Forelimb muscle (tissue), 1 donor: ENCODE results near the gene MAP2K7. TPM values are rescaled to one million over a fixed set of nuclear protein-coding genes. Genes with fewer than 3 reads are reported as not detected.

Experiments used
- DNase-seq: peaks from one replicate; pipeline ENCODE4 v3.0.0-alpha.2; 2013; ENCODE audit warnings: low read depth
- polyA plus RNA-seq: library from polyadenylated mRNA; unstranded; fragments of 120-200 nt; gene quantifications from one replicate; pipeline ENCODE4 v1.2.1, GENCODE V29; 2013; ENCODE audit not compliant: insufficient read length

The MAP2K7 gene
- polyA plus RNA-seq, 1 donor: 23.3 TPM

- no peak for DNase-seq
Observed at GRCh38 chr19:7962644-7963268, 59.1 kb downstream of the MAP2K7 start.

- DNase-seq: no peak
Observed at GRCh38 chr19:7963566-7963965, 59.9 kb downstream of the MAP2K7 start.

Other genes with a start within 250 kb of the MAP2K7 start
- 3.0 TPM for gene RETN, start 234.8 kb upstream of the MAP2K7 start, polyA plus RNA-seq
- gene MCEMP1, start 226.8 kb upstream of the MAP2K7 start, polyA plus RNA-seq: 0.14 TPM
- 36.6 TPM for gene TRAPPC5, start 223.0 kb upstream of the MAP2K7 start, polyA plus RNA-seq
- gene FCER2, start 201.7 kb upstream of the MAP2K7 start, polyA plus RNA-seq: 0.78 TPM
- gene CLEC4G, start 171.8 kb upstream of the MAP2K7 start, polyA plus RNA-seq: 0.10 TPM
- 2.3 TPM for gene CD209, start 156.3 kb upstream of the MAP2K7 start, polyA plus RNA-seq
- 0.14 TPM for gene CLEC4M, start 140.6 kb upstream of the MAP2K7 start, polyA plus RNA-seq
- 13.4 TPM for gene EVI5L, start 73.7 kb upstream of the MAP2K7 start, polyA plus RNA-seq
- gene PRR36, start 29.5 kb upstream of the MAP2K7 start, polyA plus RNA-seq: 0.27 TPM
- gene LRRC8E, start 15.4 kb upstream of the MAP2K7 start, polyA plus RNA-seq: 0.23 TPM
- 0.24 TPM for gene TGFBR3L, start 11.0 kb downstream of the MAP2K7 start, polyA plus RNA-seq
- gene SNAPC2, start 16.5 kb downstream of the MAP2K7 start, polyA plus RNA-seq: 18.1 TPM
- 2.0 TPM for gene CTXN1, start 22.3 kb downstream of the MAP2K7 start, polyA plus RNA-seq
- 52.7 TPM for gene TIMM44, start 39.8 kb downstream of the MAP2K7 start, polyA plus RNA-seq
- 44.5 TPM for gene ELAVL1, start 101.8 kb downstream of the MAP2K7 start, polyA plus RNA-seq
- gene CCL25, start 148.9 kb downstream of the MAP2K7 start, polyA plus RNA-seq: not detected
- gene FBN3, start 245.7 kb downstream of the MAP2K7 start, polyA plus RNA-seq: 6.4 TPM